Vagina (tissue), 2 donors: ENCODE data around the gene PDCD4.

Experiments used
- POLR2A ChIP-seq, 2 donors: fragments of 450-650 bp; IDR thresholded peaks; one replicate each; pipeline ENCODE4 v1.6.1; 2017; ENCODE audit warnings: antibody characterized with exemption in 2 of 2, mild to moderate bottlenecking in 2 of 2, moderate library complexity in 2 of 2
- POLR2AphosphoS5 ChIP-seq, 2 donors: sonication (generic); formaldehyde crosslinking; IDR thresholded peaks; one replicate each; pipeline ENCODE4 v1.9.0; 2017; ENCODE audit warnings: antibody characterized with exemption in 2 of 2, mild to moderate bottlenecking in 2 of 2, low read depth in 1 of 2; ENCODE audit not compliant: insufficient read depth in 1 of 2
- TF ChIP-seq, protein P1 (sequence below), 3 experiments: fragments of 450-650 bp in 2 of 3; fragments of 200-600 bp in 1 of 3; sonication (generic) in 1 of 3; IDR thresholded peaks; one replicate each; pipeline ENCODE4 v1.5.1; 2017 to 2019; ENCODE audit warnings: antibody characterized with exemption in 3 of 3, mild to moderate bottlenecking in 2 of 3, moderate library complexity in 2 of 3

DNA sequence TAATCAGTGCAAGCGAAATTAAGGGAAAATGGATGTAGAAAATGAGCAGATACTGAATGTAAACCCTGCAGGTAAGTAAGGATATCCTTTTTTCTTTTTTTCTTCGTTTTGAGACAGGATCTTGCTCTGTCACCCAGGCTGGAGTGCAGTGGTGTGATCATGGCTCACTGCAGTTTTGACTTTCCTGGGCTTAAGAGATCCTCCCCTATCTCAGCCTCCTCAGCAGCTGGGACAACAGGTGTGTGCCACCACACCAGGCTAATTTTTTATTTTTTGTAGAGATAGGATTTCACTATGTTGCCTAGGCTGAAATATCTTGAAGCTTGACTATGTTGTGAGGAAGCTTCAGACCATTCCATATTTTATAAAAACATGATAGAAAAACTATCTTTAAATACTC lies 4.3 kb downstream of the PDCD4 start:
- TF ChIP-seq POLR2AphosphoS5 (IDR thresholded peaks at IDR 0.05; ENCODE audit: insufficient read depth in 1 of 2, low read depth in 1 of 2) = no peak
- TF ChIP-seq, protein P1, sequence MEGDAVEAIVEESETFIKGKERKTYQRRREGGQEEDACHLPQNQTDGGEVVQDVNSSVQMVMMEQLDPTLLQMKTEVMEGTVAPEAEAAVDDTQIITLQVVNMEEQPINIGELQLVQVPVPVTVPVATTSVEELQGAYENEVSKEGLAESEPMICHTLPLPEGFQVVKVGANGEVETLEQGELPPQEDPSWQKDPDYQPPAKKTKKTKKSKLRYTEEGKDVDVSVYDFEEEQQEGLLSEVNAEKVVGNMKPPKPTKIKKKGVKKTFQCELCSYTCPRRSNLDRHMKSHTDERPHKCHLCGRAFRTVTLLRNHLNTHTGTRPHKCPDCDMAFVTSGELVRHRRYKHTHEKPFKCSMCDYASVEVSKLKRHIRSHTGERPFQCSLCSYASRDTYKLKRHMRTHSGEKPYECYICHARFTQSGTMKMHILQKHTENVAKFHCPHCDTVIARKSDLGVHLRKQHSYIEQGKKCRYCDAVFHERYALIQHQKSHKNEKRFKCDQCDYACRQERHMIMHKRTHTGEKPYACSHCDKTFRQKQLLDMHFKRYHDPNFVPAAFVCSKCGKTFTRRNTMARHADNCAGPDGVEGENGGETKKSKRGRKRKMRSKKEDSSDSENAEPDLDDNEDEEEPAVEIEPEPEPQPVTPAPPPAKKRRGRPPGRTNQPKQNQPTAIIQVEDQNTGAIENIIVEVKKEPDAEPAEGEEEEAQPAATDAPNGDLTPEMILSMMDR (IDR thresholded peaks at IDR 0.05) = no peak
- TF ChIP-seq POLR2A (IDR thresholded peaks at IDR 0.05) = no peak
